Thymus (tissue), 11 donors: ENCODE results near the gene IL22RA1. TPM values are rescaled to one million over a fixed set of nuclear protein-coding genes. Genes with fewer than 3 reads are reported as not detected.

ENCODE experiments used
- DNase-seq, 9 donors: peaks; one replicate each; pipeline ENCODE4 v3.0.0-alpha.2; 2013; ENCODE audit warnings: low spot score in 9 of 9, low read depth in 6 of 9, missing footprints in 1 of 9
- H3K27ac ChIP-seq, 2 donors: one replicate each; pipeline ENCODE4 v1.5.1; 2013; ENCODE audit warnings: control low read depth in 1 of 2, low read depth in 1 of 2, low read length in 1 of 2, mild to moderate bottlenecking in 1 of 2, moderate library complexity in 1 of 2
- H3K27me3 ChIP-seq, 2 donors: one replicate each; pipeline ENCODE4 v1.5.1; 2013; ENCODE audit warnings: low read length in 1 of 2; ENCODE audit not compliant: control insufficient read depth in 2 of 2, insufficient read depth in 1 of 2
- H3K36me3 ChIP-seq, 2 donors: one replicate each; pipeline ENCODE4 v1.5.1; 2013; ENCODE audit warnings: low read length in 1 of 2, mild to moderate bottlenecking in 1 of 2, moderate library complexity in 1 of 2; ENCODE audit not compliant: control insufficient read depth in 2 of 2, insufficient read depth in 2 of 2
- H3K4me1 ChIP-seq, 2 donors: one replicate each; pipeline ENCODE4 v1.5.1; 2013; ENCODE audit warnings: low read length in 2 of 2; ENCODE audit not compliant: control insufficient read depth in 2 of 2, insufficient read depth in 2 of 2
- H3K4me3 ChIP-seq, 2 donors: one replicate each; pipeline ENCODE4 v1.5.1; 2013; ENCODE audit warnings: low read length in 2 of 2, control low read depth in 1 of 2, mild to moderate bottlenecking in 1 of 2
- H3K9me3 ChIP-seq, 2 donors: one replicate each; pipeline ENCODE4 v1.5.1; 2013; ENCODE audit warnings: low read length in 1 of 2, mild to moderate bottlenecking in 1 of 2; ENCODE audit not compliant: control insufficient read depth in 2 of 2, insufficient read depth in 1 of 2
- WGBS: extraction: QIAGEN DNeasy Blood & Tissue Kit; methylation state at CpG from one replicate; pipeline ENCODE4 v1.1.7; 2013; 5-methylcytosine and 5-hydroxymethylcytosine counted together
- polyA plus RNA-seq: library from polyadenylated mRNA; stranded (reverse); fragments of 200-250 nt; gene quantifications from one replicate; pipeline ENCODE4 v1.2.3, GENCODE V29; 2013
- total RNA-seq: library from RNA; stranded (reverse); fragments of 120-200 nt; gene quantifications from one replicate; pipeline ENCODE4 v1.2.4, GENCODE V29; 2013
- donor health status: healthy.

Gene IL22RA1
- total and polyA plus RNA-seq, 2 donors, result 0.09 TPM; not detected in 1

DNA sequence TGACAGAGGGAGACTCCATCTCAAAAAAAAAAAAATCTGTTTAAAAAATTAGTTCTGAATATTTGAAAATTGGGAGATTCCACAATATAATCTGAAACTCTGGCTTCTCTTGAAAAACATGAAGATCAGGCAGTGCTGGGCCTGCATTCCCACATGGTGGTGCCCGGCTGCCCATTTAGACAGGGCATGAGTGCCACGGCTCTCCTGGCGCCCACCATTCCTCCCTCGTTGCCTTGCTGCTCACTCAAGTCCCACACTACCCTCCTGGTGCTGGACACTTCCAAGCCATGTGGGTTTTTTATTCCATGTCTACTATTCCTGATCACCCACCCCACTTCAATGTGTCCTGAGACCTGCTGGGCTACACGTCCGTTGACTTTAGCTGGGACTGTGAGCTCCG lies 20.2 kb downstream of the IL22RA1 start:
- H3K9me3 ChIP-seq, result no peaks in the 10 kb centered on the region
- H3K36me3 ChIP-seq, result no peaks in the 10 kb centered on the region
- 97% methylated on average over 7 of the region's 7 CpGs for WGBS
- no peak overlapping the region for H3K4me3 ChIP-seq
- no peak for DNase-seq
- H3K4me1 ChIP-seq, result peaks cover 0 to 3% of the 10 kb centered on the region in 2 donors
- H3K27ac ChIP-seq, result no peak overlapping the region
- H3K27me3 ChIP-seq, result peaks cover 0 to 3% of the 10 kb centered on the region in 2 donors

DNA sequence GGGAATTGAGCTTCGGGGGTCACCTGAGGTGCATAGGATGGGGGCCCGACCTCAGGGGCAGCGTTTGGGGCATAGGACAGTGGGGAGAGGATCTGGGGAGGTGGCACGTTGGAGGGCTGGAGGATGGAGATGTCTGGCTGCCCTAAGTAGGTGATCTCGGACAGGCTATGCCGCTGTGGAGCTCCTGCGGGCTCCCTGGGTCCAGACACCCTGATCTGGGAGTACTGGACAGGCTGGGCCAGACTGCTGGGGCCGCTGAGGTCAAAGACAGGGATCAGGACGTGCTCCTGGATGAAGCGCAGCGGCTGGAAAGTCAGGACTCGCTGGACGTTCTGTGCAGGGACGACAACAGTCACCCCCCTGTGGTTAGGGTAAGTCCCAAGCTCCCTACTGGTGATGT lies 21.5 kb downstream of the IL22RA1 start:
- WGBS, result 93% methylated on average over 14 of the region's 14 CpGs
- H3K27ac ChIP-seq, result no peak overlapping the region

DNA sequence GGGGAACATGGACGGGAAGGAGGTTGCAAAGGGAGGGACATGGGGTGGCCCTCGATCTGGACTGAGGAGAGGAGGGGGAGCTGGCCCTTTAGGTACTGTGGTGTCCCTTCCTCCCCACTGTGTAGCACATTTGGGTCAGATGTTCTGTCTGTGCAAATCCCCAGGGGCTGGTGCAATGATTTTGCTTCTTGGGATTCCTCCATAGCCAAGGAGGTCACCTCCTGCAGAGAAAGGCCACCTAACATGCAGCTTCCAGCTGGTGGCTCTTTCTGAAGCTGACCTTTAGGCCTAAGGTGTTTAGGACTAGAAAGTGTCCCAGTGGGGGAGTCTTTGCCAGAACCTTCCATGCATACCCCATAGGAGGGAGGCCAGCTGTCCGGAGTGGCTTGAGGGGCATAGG lies 22.0 kb downstream of the IL22RA1 start:
- no peak overlapping the region for H3K4me3 ChIP-seq
- H3K27me3 ChIP-seq, result peaks cover 0 to 6% of the 10 kb centered on the region in 2 donors
- DNase-seq, result no peak
- WGBS, result 57% methylated on average over 3 of the region's 3 CpGs
- no peak overlapping the region for H3K27ac ChIP-seq
- H3K36me3 ChIP-seq, result no peaks in the 10 kb centered on the region
- H3K4me1 ChIP-seq, result peaks cover 0 to 3% of the 10 kb centered on the region in 2 donors
- no peaks in the 10 kb centered on the region for H3K9me3 ChIP-seq

More for the DNA sequence above, 21.5 kb downstream of the IL22RA1 start:
- no peaks in the 10 kb centered on the region for H3K9me3 ChIP-seq
- H3K27me3 ChIP-seq, result peaks cover 0 to 7% of the 10 kb centered on the region in 2 donors
- no peak for DNase-seq
- H3K4me1 ChIP-seq, result peaks cover 0 to 3% of the 10 kb centered on the region in 2 donors
- H3K36me3 ChIP-seq, result no peaks in the 10 kb centered on the region
- H3K4me3 ChIP-seq, result no peak overlapping the region

DNA sequence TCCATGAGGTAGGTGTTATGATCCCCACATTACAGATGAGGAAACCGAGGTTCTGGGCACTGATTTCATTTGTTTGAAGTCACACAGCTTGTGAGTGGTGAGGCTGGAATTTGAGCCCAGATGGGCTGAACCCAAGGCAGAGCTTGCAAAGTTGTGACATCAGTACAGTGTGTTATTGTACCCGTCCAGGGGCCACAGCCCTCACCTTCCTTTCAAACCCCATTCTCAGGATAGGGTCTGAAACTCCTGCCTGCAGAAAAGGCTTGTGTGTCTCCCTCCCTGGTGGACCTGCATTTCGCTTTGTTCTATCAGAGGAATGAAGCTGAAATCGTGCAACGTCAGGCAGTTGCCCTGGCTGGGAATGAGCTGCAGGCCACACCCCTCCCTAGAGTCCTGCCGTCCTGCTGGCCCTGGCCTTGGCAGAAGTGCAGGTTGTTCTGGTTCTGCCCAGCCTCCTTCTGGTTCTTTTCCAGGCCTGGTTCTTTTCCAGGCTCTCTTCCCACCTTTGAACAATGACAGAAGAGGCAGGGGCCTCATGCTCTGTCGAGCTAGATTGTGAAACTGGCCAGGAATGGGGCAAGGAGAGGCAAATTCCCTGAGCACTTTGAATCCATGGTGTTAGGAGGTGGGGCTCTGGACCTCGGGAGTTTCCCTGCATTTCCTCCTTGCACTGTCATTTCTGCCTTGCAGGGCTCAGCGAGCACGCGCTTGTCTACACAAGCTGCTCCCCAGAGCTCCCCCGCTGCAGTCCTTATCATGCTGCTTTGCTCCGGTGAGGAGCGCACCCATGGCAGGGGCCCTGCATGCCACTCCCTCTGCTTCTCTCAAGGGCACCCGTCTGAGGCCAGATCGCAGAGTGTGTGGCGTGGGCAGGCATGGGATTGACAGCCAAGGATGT lies 22.8 kb downstream of the IL22RA1 start:
- 81% methylated on average over 17 of the region's 17 CpGs for WGBS
- peaks cover 0 to 5% of the 10 kb centered on the region in 2 donors for H3K27me3 ChIP-seq
- no peak overlapping the region for H3K27ac ChIP-seq
- H3K36me3 ChIP-seq, result no peaks in the 10 kb centered on the region
- H3K4me3 ChIP-seq, result no peak overlapping the region
- peaks cover 0 to 3% of the 10 kb centered on the region in 2 donors for H3K4me1 ChIP-seq
- DNase-seq, result no peak
- H3K9me3 ChIP-seq, result no peaks in the 10 kb centered on the region

DNA sequence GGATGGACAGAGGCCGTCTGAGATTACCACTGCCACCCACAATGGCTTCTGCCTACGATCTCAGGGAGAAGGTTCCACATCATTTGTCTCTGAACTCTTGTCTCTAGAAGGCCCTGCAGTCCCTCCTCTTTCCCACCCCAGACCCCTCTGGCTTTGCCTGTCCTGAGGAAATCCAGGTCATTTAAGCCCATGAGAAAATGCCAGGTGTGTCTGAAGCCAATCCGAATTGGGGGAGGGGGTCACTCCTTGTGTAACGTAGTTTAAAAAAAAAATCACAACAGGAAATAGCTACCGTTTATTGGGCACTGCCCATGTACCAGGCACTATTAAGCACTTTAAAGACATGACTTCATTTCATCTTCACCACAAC lies 23.5 kb downstream of the IL22RA1 start:
- no peak for DNase-seq
- H3K9me3 ChIP-seq, result no peaks in the 10 kb centered on the region
- peaks cover 0 to 3% of the 10 kb centered on the region in 2 donors for H3K4me1 ChIP-seq
- H3K4me3 ChIP-seq, result no peak overlapping the region
- 84% methylated on average over 5 of the region's 5 CpGs for WGBS
- H3K36me3 ChIP-seq, result no peaks in the 10 kb centered on the region
- H3K27ac ChIP-seq, result no peak overlapping the region
- H3K27me3 ChIP-seq, result peaks cover 0 to 9% of the 10 kb centered on the region in 2 donors

DNA sequence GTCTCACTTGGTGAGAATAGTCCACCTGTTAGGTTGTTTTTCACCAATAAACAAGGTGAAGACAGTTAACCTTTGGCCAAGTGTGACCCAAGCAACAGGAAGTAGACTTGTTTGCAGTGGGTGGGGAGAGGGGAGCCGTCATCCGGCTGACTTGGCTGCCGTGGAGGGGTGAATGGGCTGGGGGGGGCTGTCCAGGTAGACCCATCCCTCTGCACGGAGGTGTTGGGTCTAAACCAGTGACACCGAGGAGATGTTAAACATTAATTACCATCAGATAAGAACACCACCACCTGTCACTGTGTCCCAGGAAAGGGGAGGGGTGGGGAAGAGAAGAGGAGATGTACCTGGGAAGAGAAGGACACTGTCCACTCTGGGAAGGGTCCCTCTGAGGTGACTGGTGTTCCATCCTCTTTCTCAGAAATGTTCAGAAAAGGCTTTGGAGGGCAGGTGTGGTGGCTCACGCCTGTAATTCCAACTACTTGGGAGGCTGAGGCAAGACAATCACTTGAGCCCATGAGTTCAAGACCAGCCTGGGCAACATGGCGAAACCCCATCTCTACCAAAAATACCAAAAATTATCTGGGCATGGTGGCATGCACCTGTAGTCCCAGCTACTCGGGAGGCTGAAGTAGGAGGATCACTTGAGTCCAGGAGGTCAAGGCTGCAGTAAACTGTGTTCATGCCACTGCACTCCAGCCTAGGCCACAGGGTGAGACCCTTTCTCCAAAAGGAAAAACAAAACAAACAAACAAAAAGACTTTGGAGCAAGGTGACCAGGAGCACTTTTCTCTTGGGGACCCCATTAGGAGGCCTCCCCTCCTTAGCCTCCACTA lies 24.3 kb downstream of the IL22RA1 start:
- 89% methylated on average over 8 of the region's 8 CpGs for WGBS

DNA sequence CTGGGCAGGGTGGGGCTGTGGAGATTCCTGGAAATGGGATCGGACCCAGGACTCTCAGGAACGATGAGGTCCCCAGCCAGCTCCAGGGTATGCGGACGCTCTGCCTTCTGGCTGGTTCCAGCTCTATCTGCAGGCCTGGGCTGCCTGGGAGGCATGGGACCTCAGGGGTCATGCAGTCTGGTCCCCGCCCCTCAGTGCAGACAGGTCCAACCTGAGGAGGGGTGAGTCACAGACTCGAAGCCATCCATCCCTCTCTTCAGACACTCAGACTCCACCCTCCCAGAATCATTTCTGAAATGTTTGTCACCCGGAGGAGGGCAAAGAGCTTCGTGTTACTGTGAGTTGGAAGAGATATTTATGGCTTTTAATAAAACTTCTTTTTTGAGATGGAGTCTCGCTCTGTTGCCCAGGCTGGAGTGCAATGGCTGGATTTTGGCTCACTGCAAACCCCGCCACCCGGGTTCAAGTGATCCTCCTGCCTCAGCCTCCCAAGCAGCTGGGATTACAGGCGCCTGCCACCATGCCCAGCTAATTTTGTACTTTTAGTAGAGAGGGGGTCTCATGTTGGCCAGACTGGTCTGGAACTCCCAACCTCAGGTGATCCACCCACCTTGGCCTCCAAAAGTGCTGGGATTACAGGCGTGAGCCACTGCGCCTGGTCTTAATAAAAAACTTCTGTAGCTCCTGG lies 25.1 kb downstream of the IL22RA1 start:
- DNase-seq, result no peak
- Histone ChIP-seq H3K36me3 (no peaks in the 10 kb centered on the region), H3K27me3 (peaks cover 0 to 20% of the 10 kb centered on the region in 2 donors), H3K9me3 (no peaks in the 10 kb centered on the region), H3K4me3 (no peak overlapping the region), H3K27ac (no peak overlapping the region), H3K4me1 (peaks cover 0 to 3% of the 10 kb centered on the region in 2 donors)
- 95% methylated on average over 14 of the region's 14 CpGs for WGBS

More for the DNA sequence above, 24.3 kb downstream of the IL22RA1 start:
- Histone ChIP-seq H3K4me3 (no peak overlapping the region), H3K9me3 (no peaks in the 10 kb centered on the region), H3K27ac (no peak overlapping the region), H3K4me1 (peaks cover 0 to 3% of the 10 kb centered on the region in 2 donors), H3K27me3 (peaks cover 0 to 15% of the 10 kb centered on the region in 2 donors), H3K36me3 (no peaks in the 10 kb centered on the region)
- DNase-seq, result no peak

DNA sequence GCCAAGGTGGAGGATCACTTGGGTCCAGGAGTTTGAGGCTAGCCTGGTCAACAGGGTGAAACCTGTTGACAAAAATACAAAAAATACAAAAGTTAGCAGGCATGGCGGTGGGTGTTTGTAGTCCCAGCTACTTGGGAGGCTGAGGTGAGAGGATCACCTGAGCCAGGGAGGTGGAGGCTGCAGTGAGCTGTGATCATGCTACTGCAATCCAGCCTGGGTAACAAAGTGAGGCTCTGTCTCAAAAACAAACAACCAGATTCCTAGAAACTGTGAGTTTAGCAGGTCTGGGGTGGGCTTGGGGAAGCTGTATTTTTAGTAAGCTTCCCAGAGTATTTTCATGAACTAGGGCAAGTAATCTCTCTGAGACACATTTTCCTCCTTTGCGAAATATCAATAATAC lies 25.8 kb downstream of the IL22RA1 start:
- H3K27ac ChIP-seq, result no peak overlapping the region

More for the DNA sequence above, 25.8 kb downstream of the IL22RA1 start:
- H3K36me3 ChIP-seq, result no peaks in the 10 kb centered on the region
- H3K4me1 ChIP-seq, result peaks cover 0 to 3% of the 10 kb centered on the region in 2 donors
- WGBS, result 99% methylated on average over 2 of the region's 2 CpGs
- H3K9me3 ChIP-seq, result no peaks in the 10 kb centered on the region
- no peak overlapping the region for H3K4me3 ChIP-seq
- H3K27me3 ChIP-seq, result peaks cover 0 to 27% of the 10 kb centered on the region in 2 donors
- no peak for DNase-seq
